Endothelial cell (in vitro differentiated cells): Measurements from ENCODE around the gene ZBTB37. TPM values are rescaled to one million over a fixed set of nuclear protein-coding genes. Genes with fewer than 3 reads are reported as not detected.
"Not testable (repeated sequence)": the region's sequence is repeated elsewhere in the genome, so short reads cannot be mapped to it uniquely, and the experiment has no call there.

ENCODE experiments used
- DNase-seq: peaks from one replicate; pipeline ENCODE4 v3.0.0; 2021; ENCODE audit warnings: low spot score
- H3K27ac Mint-ChIP-seq: one replicate; pipeline ENCODE4 v1.8.0; 2021; ENCODE audit warnings: mixed read lengths, inconsistent platforms; ENCODE audit not compliant: unreplicated experiment
- H3K27me3 Mint-ChIP-seq: one replicate; pipeline ENCODE4 v1.8.0; 2021; ENCODE audit warnings: mild to moderate bottlenecking, moderate library complexity, mixed read lengths, inconsistent platforms; ENCODE audit not compliant: unreplicated experiment
- H3K36me3 Mint-ChIP-seq: one replicate; pipeline ENCODE4 v1.8.0; 2021; ENCODE audit warnings: mild to moderate bottlenecking, low read depth, mixed read lengths, inconsistent platforms; ENCODE audit not compliant: unreplicated experiment
- H3K4me1 Mint-ChIP-seq: one replicate; pipeline ENCODE4 v1.8.0; 2021; ENCODE audit warnings: mild to moderate bottlenecking, mixed read lengths, inconsistent platforms; ENCODE audit not compliant: unreplicated experiment
- H3K4me3 Mint-ChIP-seq: one replicate; pipeline ENCODE4 v1.8.0; 2021; ENCODE audit warnings: mild to moderate bottlenecking, mixed read lengths, inconsistent platforms; ENCODE audit not compliant: unreplicated experiment
- H3K9me3 Mint-ChIP-seq: one replicate; pipeline ENCODE4 v1.8.0; 2021; ENCODE audit warnings: mixed read lengths, inconsistent platforms; ENCODE audit not compliant: unreplicated experiment
- CTCF ChIP-seq: fragments of 200-600 bp; sonication (generic); IDR thresholded peaks from one replicate; pipeline ENCODE4 v1.5.0; 2021; ENCODE audit warnings: antibody characterized with exemption; ENCODE audit not compliant: unreplicated experiment
- total RNA-seq: library from RNA; stranded (reverse); fragmentation: NEBNext Ultra II Directional; extraction: Animal tissue kit (Norgen Biotek cat#: 25700); gene quantifications from one replicate; pipeline ENCODE4 v1.2.1, GENCODE V29; 2021; ENCODE audit not compliant: unreplicated experiment

The ZBTB37 gene
- total RNA-seq, 1 donor from 2014 or later: 10.1 TPM

- Mint-ChIP-seq H3K36me3 (peaks cover 4% of the 10 kb centered on the region), H3K27ac (no peak overlapping the region), H3K4me3 (no peak overlapping the region), H3K9me3 (no peaks in the 10 kb centered on the region), H3K4me1 (peaks cover 9% of the 10 kb centered on the region), H3K27me3 (peaks cover 5% of the 10 kb centered on the region)
- DNase-seq: no peak
- no peak for TF ChIP-seq CTCF
Measured at GRCh38 chr1:173925306-173926242, 57.4 kb downstream of the ZBTB37 start.

GRCh38 chr1:173930541-173930940, 62.4 kb downstream of the ZBTB37 start:
- peaks cover 13% of the 10 kb centered on the region for H3K4me1 Mint-ChIP-seq
- H3K4me3 Mint-ChIP-seq, H3K27ac Mint-ChIP-seq: not testable (repeated sequence)

GRCh38 chr1:173934440-173934839, 66.3 kb downstream of the ZBTB37 start:
- no peak overlapping the region for H3K27ac Mint-ChIP-seq
- peaks cover 20% of the 10 kb centered on the region for H3K36me3 Mint-ChIP-seq
- H3K27me3 Mint-ChIP-seq: no peaks in the 10 kb centered on the region
- no peak for TF ChIP-seq CTCF
- H3K4me3 Mint-ChIP-seq: no peak overlapping the region
- DNase-seq: no peak
- peaks cover 4% of the 10 kb centered on the region for H3K4me1 Mint-ChIP-seq
- H3K9me3 Mint-ChIP-seq: no peaks in the 10 kb centered on the region

More at GRCh38 chr1:173930541-173930940, 62.4 kb downstream of the ZBTB37 start:
- not testable (repeated sequence) for H3K27me3 Mint-ChIP-seq, DNase-seq, H3K9me3 Mint-ChIP-seq
- peaks cover 18% of the 10 kb centered on the region for H3K36me3 Mint-ChIP-seq

- Mint-ChIP-seq H3K4me3 (no peak overlapping the region), H3K36me3 (peaks cover 25% of the 10 kb centered on the region), H3K9me3 (no peaks in the 10 kb centered on the region), H3K27me3 (no peaks in the 10 kb centered on the region), H3K27ac (no peak overlapping the region), H3K4me1 (peaks cover 4% of the 10 kb centered on the region)
- DNase-seq: no peak
- TF ChIP-seq CTCF: no peak
Measured at GRCh38 chr1:173937062-173937461, 68.9 kb downstream of the ZBTB37 start.

GRCh38 chr1:173946380-173946921, 78.3 kb downstream of the ZBTB37 start:
- no peak for DNase-seq
- Mint-ChIP-seq H3K4me3 (no peak overlapping the region), H3K9me3 (no peaks in the 10 kb centered on the region), H3K27me3 (no peaks in the 10 kb centered on the region), H3K4me1 (no peaks in the 10 kb centered on the region), H3K36me3 (peaks cover 37% of the 10 kb centered on the region), H3K27ac (no peak overlapping the region)
- no peak for TF ChIP-seq CTCF
